ENCODE measurements around the gene HPS6.
A peak's percentile ranks its signal among the peaks of the same experiment; 100 is the strongest.

HPS6 gene

DNA sequence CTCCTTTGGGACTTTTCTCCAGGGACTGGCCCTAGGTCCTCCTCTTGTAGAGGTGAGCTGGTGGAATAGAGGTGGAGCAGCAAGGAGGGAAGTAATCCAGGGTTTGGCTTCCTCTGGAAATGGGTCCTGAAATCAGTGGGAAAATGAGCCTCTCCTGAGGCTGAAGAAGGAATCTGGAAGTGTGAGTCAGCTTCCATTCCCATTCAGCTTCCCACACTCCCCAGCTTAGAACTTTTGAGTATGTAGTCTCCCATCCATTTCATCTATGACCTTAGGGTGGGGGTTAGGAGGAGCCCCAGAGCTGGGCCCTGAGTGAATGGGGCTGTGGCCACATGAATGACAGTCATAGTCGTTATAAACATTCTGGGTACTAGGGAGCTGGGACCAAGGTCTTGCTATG, 37.3 kb downstream of the HPS6 start:
- TF ChIP-seq, protein P1, sequence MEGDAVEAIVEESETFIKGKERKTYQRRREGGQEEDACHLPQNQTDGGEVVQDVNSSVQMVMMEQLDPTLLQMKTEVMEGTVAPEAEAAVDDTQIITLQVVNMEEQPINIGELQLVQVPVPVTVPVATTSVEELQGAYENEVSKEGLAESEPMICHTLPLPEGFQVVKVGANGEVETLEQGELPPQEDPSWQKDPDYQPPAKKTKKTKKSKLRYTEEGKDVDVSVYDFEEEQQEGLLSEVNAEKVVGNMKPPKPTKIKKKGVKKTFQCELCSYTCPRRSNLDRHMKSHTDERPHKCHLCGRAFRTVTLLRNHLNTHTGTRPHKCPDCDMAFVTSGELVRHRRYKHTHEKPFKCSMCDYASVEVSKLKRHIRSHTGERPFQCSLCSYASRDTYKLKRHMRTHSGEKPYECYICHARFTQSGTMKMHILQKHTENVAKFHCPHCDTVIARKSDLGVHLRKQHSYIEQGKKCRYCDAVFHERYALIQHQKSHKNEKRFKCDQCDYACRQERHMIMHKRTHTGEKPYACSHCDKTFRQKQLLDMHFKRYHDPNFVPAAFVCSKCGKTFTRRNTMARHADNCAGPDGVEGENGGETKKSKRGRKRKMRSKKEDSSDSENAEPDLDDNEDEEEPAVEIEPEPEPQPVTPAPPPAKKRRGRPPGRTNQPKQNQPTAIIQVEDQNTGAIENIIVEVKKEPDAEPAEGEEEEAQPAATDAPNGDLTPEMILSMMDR (IDR thresholded peaks at IDR 0.05; ENCODE audit: insufficient read depth, low read depth, low read length, missing control alignments): no peak
- no peak for DNase-seq (ENCODE audit: low read depth)
- H3K4me3 ChIP-seq (ENCODE audit: low read depth, low read length): no peak overlapping the region

DNA sequence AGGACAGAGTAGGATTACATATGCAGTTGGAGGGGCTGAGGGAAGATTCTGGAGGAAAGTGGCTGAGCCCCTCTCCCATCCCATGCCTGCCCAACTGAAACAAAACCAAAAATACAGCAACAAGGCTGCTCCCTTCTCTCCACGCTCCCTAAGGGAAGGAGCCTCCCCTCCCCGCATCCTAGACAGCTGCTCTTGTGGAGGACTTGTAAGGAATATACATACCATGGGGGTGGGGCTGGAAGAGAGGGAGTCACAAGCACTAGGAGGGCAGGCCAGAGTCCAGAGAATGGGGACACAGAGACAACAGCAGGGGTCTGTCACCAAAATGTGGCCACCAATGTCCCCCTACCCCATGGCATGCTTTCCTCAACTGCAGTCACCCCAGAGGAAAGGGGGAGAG, 41.8 kb downstream of the HPS6 start:
- H3K4me3 ChIP-seq (ENCODE audit: low read depth, low read length): no peak overlapping the region
- TF ChIP-seq, protein P1 (IDR thresholded peaks at IDR 0.05; ENCODE audit: insufficient read depth, low read depth, low read length, missing control alignments): no peak
- DNase-seq (ENCODE audit: low read depth): no peak

DNA sequence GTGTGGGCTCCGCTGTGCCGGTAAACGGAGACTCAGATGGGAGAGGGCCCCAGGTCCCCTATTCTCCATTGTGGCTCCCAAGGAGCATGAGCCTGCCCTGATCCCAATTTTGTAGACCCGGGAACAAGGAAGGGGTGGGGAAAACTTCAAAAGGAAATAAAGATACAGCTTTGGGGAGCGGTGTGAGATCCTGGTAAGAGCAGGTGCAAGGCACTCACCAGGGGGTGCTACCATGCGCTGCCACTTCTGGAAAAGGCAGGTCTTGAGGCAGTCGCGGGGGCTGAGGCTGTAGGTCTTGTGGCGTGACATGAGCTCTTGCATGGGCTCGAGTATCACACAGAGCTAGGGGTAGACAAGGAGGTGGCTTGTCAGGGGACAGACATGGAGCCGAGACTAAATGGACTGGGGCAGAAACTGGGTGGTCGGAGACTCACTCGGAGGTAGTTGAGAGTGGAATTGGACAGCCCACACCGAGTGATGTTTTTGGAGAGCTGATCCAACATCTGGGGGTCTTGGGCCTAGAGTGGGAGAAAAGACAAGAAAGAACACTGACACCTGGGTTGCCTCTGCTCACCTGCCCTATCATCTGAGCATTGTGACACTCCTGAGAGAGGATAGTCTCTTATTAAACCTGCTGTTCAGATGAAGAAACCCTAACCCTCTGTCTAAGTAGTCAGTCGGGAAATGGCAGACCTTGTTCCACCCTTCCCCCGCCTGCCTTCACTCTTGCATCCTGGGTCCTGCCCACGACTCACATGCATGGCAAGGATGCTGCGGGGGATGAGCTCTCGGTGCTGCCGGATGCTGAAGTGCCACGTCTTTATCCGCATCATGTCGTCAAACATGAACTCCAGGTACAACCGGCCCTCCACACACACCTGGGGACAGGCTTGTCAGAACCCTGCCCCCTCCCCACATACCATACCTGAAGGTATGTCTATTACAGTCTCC, 44.3 kb downstream of the HPS6 start:
- TF ChIP-seq, protein P1 (IDR thresholded peaks at IDR 0.05; ENCODE audit: insufficient read depth, low read depth, low read length, missing control alignments): no peak
- DNase-seq (ENCODE audit: low read depth): no peak
- H3K4me3 ChIP-seq (ENCODE audit: low read depth, low read length): no peak overlapping the region

DNA sequence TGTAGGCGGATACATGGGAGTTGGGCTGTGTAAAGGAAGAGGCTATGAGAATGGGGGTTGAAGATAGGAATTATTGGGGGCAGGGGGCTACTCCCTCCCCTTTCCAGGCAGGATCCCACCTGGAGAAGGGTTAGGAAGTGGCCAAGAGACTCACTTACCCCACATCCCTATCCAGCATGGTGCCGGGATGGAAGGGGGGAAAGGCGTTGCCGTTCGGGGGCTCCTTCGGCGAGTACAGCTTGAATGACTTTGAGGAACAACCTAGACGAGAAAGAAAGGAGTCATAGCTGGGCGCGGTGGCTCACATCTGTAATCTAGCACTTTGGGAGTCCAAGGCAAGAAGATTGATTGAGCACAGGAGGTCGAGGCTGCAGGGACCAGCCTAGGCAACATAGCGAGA, 46.1 kb downstream of the HPS6 start:
- TF ChIP-seq, protein P1 (IDR thresholded peaks at IDR 0.05; ENCODE audit: insufficient read depth, low read depth, low read length, missing control alignments): no peak
- no peak overlapping the region for H3K4me3 ChIP-seq (ENCODE audit: low read depth, low read length)
- DNase-seq (ENCODE audit: low read depth): no peak

DNA sequence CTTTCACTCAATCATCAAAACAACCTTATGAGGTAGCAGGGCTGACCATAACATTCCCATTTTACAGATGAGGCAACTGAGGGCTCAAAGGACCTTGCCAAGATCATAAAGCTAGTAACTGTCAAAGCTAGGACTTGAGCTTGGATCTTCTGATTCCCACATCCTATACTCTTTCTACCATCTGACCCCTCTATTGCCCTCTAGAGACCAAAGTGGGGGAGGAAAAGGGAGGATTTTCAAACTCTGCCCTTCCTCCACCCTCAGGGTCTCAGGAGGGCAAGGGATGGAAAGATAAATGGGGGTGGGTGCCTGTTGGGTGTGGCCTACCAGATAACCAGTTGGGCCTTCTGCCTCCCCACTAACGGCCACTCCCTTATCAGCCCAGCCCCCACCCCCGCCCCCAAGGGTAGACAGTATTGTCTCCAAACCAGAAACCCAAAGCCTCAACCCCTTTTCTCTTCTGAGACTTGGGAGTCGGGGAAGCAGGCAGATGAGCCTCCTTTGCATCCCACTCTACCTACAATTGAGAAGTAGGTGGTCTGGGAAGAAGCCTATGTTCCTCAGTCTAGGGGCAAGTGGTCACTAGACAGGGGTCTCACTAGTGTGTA, 47.2 kb downstream of the HPS6 start:
- DNase-seq (ENCODE audit: low read depth): no peak
- TF ChIP-seq, protein P1 (IDR thresholded peaks at IDR 0.05; ENCODE audit: insufficient read depth, low read depth, low read length, missing control alignments): peak; percentile 27
- H3K4me3 ChIP-seq (ENCODE audit: low read depth, low read length): no peak overlapping the region; the same call in 1 of the 2 replicates

DNA sequence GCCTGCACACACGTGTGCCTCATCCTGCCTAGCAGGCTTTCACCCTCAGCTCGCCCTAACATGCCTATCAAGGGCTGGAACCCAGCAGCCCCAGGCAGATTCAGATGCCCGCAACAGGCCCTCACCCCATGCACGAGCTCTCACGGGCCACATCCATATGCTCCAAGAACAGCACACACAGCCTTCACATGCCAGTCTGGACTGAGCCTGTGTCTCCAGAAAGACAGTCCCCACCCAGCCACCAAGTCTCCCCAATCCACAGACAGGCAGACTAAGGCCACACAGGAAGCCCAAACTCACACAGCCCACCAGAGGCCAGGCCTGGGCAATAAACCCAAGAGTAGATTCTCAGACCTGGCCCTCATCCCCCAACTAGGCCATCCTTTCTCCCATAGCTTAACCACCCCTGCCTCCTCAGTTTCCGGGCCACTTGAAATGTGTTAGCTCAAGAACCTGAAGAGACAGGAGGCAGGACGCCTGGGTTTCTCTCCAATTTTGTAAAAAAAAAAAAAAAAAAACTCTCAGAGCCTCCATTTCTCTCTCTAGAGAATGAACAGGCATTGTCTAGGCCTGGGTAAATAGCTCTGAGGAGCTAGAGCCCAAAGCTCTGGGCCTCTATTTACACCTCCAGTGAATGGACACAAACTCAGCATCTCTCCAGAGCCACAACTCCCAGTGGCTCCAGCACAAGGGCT, 48.3 kb downstream of the HPS6 start:
- H3K4me3 ChIP-seq (ENCODE audit: low read depth, low read length): peak overlapping the region; percentile 82
- TF ChIP-seq, protein P1 (IDR thresholded peaks at IDR 0.05; ENCODE audit: insufficient read depth, low read depth, low read length, missing control alignments): no peak
- no peak for DNase-seq (ENCODE audit: low read depth)

All from GM12865 (cell line).